Measurements from ENCODE around the gene ACVR1C.

The ACVR1C gene

GRCh38 chr2:157497638-157498314 lies 130.9 kb downstream of the ACVR1C start:
- peak; percentile 48 for DNase-seq (ENCODE audit: low spot score)

DNA sequence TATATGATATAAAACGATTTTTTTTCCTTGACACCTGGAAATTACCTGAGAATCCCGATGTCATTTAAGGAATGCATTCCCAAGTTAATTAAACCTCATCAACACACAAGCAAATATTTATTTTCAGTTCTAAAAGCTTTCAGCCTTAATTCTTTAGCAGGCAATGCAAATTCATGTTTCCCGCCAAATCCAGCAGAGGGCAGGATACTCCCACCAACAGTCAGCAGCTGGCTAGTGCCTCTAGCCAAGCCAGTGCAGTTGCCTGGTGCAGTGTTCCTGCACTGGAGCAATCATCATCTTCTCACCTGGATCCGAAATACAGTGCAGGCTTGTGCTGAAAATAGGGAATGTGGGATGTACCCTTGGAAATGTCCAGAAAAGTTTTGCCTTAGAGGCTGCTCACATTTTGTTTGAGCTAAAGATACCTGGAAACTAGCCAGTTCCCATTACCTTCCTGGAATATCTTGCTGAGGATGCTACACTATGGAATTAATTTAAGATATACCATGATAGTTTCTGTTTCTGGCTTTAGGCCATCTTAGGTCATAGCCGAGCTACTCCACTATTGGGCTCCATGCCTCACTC lies 136.4 kb downstream of the ACVR1C start:
- peak; percentile 77 for DNase-seq (ENCODE audit: low spot score)

GRCh38 chr2:157489983-157490382 lies 138.7 kb downstream of the ACVR1C start:
- no peak for DNase-seq (ENCODE audit: low spot score)

DNA sequence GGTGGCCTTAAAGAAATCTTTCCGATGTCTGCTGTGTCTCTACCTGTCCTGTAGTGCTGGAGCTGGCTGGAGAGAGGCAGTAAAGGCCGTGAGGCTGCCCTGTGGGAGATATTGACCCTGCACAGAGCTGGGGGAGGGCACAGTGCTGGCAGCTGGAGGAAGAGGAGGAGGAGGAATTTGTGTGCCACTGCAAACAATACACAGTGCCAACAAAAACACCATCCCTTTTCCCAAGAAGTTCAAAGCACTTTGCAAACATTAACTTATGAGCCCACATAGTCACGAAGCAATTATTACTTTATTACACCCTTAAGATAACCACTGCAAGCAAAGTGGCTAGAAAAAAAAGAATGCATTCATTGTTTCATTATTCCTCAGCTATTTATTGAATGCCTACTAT lies 139.8 kb downstream of the ACVR1C start:
- no peak for DNase-seq (ENCODE audit: low spot score)

DNA sequence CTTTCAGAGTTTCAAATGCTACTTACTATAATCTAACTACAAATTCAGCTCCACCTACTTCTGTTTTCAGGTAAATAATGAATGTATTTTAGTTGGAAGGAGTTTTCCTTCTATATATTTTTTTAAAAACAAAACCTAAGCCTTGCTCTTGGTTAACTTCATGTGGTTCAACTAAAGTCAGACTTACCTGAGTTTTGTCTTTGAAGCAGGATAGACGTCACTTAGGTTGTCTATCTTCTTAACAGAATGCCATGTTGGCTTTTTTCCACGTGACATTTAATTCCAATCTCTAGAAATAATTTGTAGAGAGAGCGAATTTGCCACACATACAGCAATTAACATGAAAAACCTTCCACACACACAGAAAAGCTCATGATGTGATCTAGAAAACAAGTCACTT lies 140.9 kb downstream of the ACVR1C start:
- no peak for DNase-seq (ENCODE audit: low spot score)

DNA sequence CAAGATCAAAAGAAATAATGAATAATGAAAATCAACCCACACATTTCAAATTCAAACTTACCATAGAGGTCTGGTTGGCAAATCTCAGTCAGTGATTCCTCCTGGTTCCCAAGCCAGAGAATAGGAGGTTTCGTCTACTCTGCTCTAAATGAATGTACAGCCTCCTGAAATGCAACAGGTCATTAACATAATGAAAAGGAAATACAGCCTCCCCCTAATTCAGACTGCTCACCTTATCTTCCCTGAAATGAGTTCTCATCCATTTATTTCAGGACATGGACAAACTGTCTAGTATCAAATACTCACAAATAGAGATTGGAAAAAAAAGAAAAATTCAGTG lies 141.4 kb downstream of the ACVR1C start:
- DNase-seq (ENCODE audit: low spot score) = no peak

DNA sequence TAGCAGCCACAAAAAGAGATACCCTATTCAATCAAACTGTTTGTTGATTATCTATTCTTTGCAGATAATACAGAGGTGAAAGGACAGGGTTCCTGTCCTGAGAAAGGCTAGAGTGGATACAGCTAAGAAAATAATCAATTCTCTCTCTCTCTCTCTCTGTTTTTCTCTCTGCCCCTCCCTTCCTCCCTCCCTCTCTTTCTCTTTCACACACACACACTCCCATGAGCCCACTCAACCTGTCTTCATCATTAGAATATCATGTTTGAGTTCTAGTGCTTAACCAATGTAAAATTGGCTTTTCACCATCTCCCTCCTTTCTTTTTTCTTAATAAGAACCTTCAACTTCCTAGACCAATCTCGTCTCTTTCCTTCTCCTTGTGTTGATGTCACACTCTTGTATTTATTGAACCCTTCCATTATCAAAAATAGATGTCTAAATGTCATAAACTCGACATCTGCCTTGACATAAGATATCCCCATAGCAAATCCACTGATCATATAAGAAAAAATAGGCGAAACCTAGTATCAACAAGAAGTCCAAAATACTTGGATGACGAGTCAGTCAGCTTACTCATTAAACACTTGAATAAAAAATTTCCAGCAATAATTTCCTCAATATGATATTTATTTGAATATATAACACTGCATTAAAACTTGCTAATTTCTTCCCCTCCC lies 141.9 kb downstream of the ACVR1C start:
- DNase-seq (ENCODE audit: low spot score) = no peak

DNA sequence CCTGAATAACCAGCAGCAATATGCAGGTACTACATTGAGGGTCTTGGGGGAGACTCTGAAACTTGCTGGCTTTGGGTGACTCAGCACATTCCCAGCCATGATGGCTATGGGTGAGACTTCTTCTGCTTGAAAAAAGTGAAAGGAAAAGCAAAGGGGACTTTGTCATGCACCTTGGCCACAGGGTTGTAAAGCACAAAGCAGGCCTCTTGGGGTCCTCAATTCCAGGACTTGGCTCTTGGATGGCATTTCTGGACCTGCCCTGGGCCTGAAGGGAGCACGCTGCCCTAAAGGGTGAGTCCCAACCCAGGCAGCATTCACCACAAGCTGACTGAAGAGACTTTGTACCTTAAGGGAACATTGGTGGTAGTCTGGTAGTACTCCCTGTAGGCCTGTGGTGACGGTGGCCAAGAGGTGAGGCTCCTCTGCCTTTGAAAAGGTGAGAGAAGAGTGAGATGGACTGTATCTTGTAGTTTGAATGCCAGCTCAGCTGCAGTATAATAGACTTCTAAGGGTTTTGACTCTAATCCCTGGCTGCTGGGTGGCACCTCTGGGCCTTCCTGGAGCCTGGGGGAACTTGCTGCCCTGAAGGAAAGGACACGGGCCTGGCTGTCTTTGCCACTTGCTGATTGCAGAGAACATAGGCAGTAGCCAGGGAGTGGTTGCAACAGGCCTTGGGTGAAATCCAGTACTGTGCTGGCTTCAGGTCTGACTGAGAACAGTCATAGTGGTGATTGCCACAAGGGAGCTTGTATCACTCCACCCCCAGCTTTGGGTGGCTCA lies 148.3 kb downstream of the ACVR1C start:
- DNase-seq (ENCODE audit: low spot score) = no peak

DNA sequence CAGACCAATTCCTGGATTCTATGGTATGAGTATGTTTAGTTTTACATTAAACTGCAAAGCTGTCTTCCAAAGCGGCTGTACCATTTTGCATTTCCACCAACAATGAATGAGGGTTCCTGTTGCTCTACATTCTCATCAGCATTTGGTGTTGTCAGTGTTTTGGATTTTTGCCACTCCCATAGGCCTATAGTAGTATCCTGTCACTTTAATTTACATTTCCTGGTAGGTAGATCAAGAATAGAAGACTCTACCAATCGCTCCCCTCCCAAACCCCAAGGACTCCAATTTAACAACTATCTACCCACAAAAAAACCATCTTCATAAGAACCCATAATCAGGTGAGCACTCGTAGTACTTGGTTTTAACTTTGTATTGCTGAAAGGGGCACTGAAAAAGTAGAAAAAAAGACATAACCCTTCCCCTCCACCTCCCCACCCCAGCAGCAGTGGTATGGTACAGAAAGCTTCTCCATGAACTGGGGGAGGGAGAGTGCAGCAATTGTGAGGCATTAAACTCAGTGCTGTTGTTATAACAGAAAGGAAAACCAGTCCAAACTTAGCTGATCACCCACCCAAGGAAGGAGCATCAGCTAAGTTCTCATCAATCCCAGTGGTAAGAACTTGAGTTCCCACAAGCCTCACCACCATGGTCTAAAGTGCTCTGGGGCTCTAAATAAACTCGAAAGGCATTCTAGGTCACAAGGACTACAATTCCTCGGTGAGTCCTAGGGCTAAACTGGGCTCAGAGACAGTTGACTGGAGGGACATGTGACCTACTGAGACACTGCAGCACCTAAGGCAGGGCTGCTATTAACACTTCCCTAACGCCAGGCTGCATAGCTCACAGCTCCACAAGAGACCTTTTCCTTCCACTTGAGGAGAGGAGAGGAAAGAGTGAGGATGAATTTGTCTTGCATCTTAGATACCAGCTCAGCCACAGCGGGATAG lies 149.3 kb downstream of the ACVR1C start:
- DNase-seq (ENCODE audit: low spot score) = no peak

DNA sequence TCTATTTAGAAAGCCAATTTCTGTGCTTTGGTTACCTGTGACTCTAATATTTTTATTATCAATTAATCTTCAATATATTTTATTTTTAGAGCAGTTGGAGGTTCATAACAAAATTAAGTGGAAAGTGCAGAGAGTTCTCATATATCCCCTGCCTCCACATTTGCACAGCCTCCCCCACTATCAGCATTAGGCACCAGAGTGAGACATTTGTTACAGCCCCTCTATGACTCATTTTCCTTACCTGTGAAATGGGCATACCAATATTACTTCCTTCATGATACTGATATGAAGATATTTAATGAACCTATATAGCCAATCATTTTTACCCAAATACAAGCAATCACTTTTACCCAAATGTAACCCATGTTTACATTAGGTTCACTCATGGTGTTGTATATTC lies 150.7 kb downstream of the ACVR1C start:
- no peak for DNase-seq (ENCODE audit: low spot score)

DNA sequence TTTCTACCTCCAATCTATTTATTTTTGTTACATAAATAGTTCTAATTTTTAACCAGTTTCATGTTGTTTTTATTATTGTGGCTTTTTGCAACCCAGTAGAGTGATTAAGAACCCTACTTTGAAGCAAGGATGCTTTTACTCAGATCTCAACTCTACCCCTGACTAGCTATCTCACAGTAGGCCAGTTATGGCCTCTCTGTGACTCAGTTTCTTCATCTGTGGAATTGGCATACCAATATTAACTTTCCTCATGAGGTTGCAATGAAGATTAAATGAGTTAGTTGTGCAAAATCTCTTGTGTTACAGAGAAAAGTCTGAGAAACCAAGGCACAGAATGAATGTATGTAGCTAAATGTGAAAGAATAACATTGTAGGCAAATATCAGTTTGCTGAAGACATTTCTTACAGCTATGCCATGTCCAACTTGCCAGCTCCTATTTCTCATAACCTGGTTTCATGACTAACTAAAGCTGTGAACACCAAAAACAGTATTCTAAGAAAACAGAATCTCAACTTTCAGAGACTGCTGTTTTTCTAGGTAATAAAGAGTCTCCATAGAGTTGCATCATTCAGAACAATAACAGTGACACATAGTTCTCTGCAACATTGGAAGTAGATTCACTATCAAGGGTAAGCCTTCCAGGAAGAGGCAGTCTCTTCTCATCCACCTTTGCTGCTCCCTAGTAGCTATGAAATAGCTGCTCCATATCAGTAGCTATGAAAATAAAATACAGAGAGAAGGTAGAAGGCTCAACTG lies 151.5 kb downstream of the ACVR1C start:
- DNase-seq (ENCODE audit: low spot score) = no peak
